ENCODE results near the gene LHFPL6. TPM values are rescaled to one million over a fixed set of nuclear protein-coding genes. Genes with fewer than 3 reads are reported as not detected.

The LHFPL6 gene
- total RNA-seq, 2 experiments from 2014 or later = 0.14 TPM; not detected in 1

- ATAC-seq (ENCODE audit: low read depth) = no peak
- no peaks in the 10 kb centered on the region for H3K4me1 Mint-ChIP-seq
- H3K4me3 Mint-ChIP-seq = no peak overlapping the region
- H3K27me3 Mint-ChIP-seq = peaks cover 7% of the 10 kb centered on the region
- POLR2A ChIA-PET = no interaction called here
- no peaks in the 10 kb centered on the region for H3K36me3 Mint-ChIP-seq
- no peak for DNase-seq
- H3K9me3 Mint-ChIP-seq = no peaks in the 10 kb centered on the region
- no peak overlapping the region for H3K27ac Mint-ChIP-seq
Observed at GRCh38 chr13:39585219-39585618, 17.8 kb downstream of the LHFPL6 start.

- Mint-ChIP-seq H3K9me3 (no peaks in the 10 kb centered on the region), H3K4me1 (no peaks in the 10 kb centered on the region)
Observed at GRCh38 chr13:39580881-39581575, 22.0 kb downstream of the LHFPL6 start.

GRCh38 chr13:39578821-39579291 lies 24.1 kb downstream of the LHFPL6 start:
- DNase-seq (no peak), ATAC-seq (ENCODE audit: low read depth) (no peak)
- Mint-ChIP-seq H3K36me3 (no peaks in the 10 kb centered on the region), H3K4me3 (no peak overlapping the region), H3K27ac (no peak overlapping the region), H3K4me1 (no peaks in the 10 kb centered on the region), H3K27me3 (peaks cover 7% of the 10 kb centered on the region), H3K9me3 (no peaks in the 10 kb centered on the region)
- POLR2A ChIA-PET = no interaction called here

More at GRCh38 chr13:39580881-39581575, 22.0 kb downstream of the LHFPL6 start:
- DNase-seq (no peak), ATAC-seq (ENCODE audit: low read depth) (no peak)
- POLR2A ChIA-PET = no interaction called here
- Mint-ChIP-seq H3K4me3 (no peak overlapping the region), H3K36me3 (no peaks in the 10 kb centered on the region), H3K27ac (no peak overlapping the region), H3K27me3 (peaks cover 7% of the 10 kb centered on the region)

GRCh38 chr13:39577838-39578491 lies 25.0 kb downstream of the LHFPL6 start:
- POLR2A ChIA-PET = no interaction called here
- ATAC-seq (ENCODE audit: low read depth) = no peak
- H3K9me3 Mint-ChIP-seq = no peaks in the 10 kb centered on the region
- H3K4me1 Mint-ChIP-seq = no peaks in the 10 kb centered on the region
- no peak for DNase-seq
- H3K4me3 Mint-ChIP-seq = no peak overlapping the region
- H3K36me3 Mint-ChIP-seq = no peaks in the 10 kb centered on the region
- no peak overlapping the region for H3K27ac Mint-ChIP-seq
- peaks cover 7% of the 10 kb centered on the region for H3K27me3 Mint-ChIP-seq

- Mint-ChIP-seq H3K27me3 (peaks cover 7% of the 10 kb centered on the region), H3K27ac (no peak overlapping the region), H3K9me3 (no peaks in the 10 kb centered on the region), H3K4me3 (no peak overlapping the region), H3K4me1 (no peaks in the 10 kb centered on the region), H3K36me3 (no peaks in the 10 kb centered on the region)
- DNase-seq (no peak), ATAC-seq (ENCODE audit: low read depth) (no peak)
- POLR2A ChIA-PET = no interaction called here
Observed at GRCh38 chr13:39577203-39577602, 25.8 kb downstream of the LHFPL6 start.

GRCh38 chr13:39575641-39576238 lies 27.3 kb downstream of the LHFPL6 start:
- DNase-seq = no peak

GRCh38 chr13:39571502-39572092 lies 31.4 kb downstream of the LHFPL6 start:
- peaks cover 6% of the 10 kb centered on the region for H3K27me3 Mint-ChIP-seq
- H3K27ac Mint-ChIP-seq = no peak overlapping the region
- ATAC-seq (ENCODE audit: low read depth) (no peak), DNase-seq (no peak)
- no peak overlapping the region for H3K4me3 Mint-ChIP-seq
- H3K9me3 Mint-ChIP-seq = no peaks in the 10 kb centered on the region
- POLR2A ChIA-PET = no interaction called here
- no peaks in the 10 kb centered on the region for H3K36me3 Mint-ChIP-seq
- H3K4me1 Mint-ChIP-seq = no peaks in the 10 kb centered on the region

More at GRCh38 chr13:39575641-39576238, 27.3 kb downstream of the LHFPL6 start:
- no peak for ATAC-seq (ENCODE audit: low read depth)
- Mint-ChIP-seq H3K36me3 (no peaks in the 10 kb centered on the region), H3K4me1 (no peaks in the 10 kb centered on the region), H3K27ac (no peak overlapping the region), H3K27me3 (peaks cover 5% of the 10 kb centered on the region), H3K9me3 (no peaks in the 10 kb centered on the region), H3K4me3 (no peak overlapping the region)
- POLR2A ChIA-PET = no interaction called here

- no peaks in the 10 kb centered on the region for H3K36me3 Mint-ChIP-seq
- DNase-seq = no peak
- H3K27me3 Mint-ChIP-seq = peaks cover 7% of the 10 kb centered on the region
- no peak for ATAC-seq (ENCODE audit: low read depth)
- H3K4me3 Mint-ChIP-seq = no peak overlapping the region
- H3K4me1 Mint-ChIP-seq = no peaks in the 10 kb centered on the region
- no peak overlapping the region for H3K27ac Mint-ChIP-seq
- POLR2A ChIA-PET = no interaction called here
- no peaks in the 10 kb centered on the region for H3K9me3 Mint-ChIP-seq
Observed at GRCh38 chr13:39567569-39567968, 35.4 kb downstream of the LHFPL6 start.

GRCh38 chr13:39566216-39566869 lies 36.6 kb downstream of the LHFPL6 start:
- DNase-seq = no peak
- H3K27me3 Mint-ChIP-seq = peaks cover 7% of the 10 kb centered on the region
- no peak overlapping the region for H3K27ac Mint-ChIP-seq
- no peak for ATAC-seq (ENCODE audit: low read depth)
- no peak overlapping the region for H3K4me3 Mint-ChIP-seq
- no peaks in the 10 kb centered on the region for H3K4me1 Mint-ChIP-seq
- no peaks in the 10 kb centered on the region for H3K9me3 Mint-ChIP-seq
- H3K36me3 Mint-ChIP-seq = no peaks in the 10 kb centered on the region
- POLR2A ChIA-PET = interaction anchor here (0.7 kb wide), 1 partner anchor 89 kb away, joined by 3 read pairs; no protein-coding TSS in a partner anchor

GRCh38 chr13:39565036-39565949 lies 37.7 kb downstream of the LHFPL6 start:
- Mint-ChIP-seq H3K27me3 (peaks cover 7% of the 10 kb centered on the region), H3K4me1 (no peaks in the 10 kb centered on the region), H3K4me3 (no peak overlapping the region), H3K36me3 (no peaks in the 10 kb centered on the region), H3K27ac (no peak overlapping the region), H3K9me3 (no peaks in the 10 kb centered on the region)
- DNase-seq = no peak
- ATAC-seq (ENCODE audit: low read depth) = no peak
- POLR2A ChIA-PET = no interaction called here

- H3K9me3 Mint-ChIP-seq = no peaks in the 10 kb centered on the region
Observed at GRCh38 chr13:39563470-39563735, 39.6 kb downstream of the LHFPL6 start.

GRCh38 chr13:39561971-39562370 lies 41.0 kb downstream of the LHFPL6 start:
- no peak overlapping the region for H3K27ac Mint-ChIP-seq
- ATAC-seq (ENCODE audit: low read depth) (no peak), DNase-seq (no peak)
- H3K4me3 Mint-ChIP-seq = no peak overlapping the region
- H3K36me3 Mint-ChIP-seq = no peaks in the 10 kb centered on the region
- POLR2A ChIA-PET = no interaction called here
- peaks cover 5% of the 10 kb centered on the region for H3K27me3 Mint-ChIP-seq
- no peaks in the 10 kb centered on the region for H3K9me3 Mint-ChIP-seq
- H3K4me1 Mint-ChIP-seq = no peaks in the 10 kb centered on the region

More at GRCh38 chr13:39563470-39563735, 39.6 kb downstream of the LHFPL6 start:
- ATAC-seq (ENCODE audit: low read depth) (no peak), DNase-seq (no peak)
- peaks cover 7% of the 10 kb centered on the region for H3K27me3 Mint-ChIP-seq
- H3K4me3 Mint-ChIP-seq = no peak overlapping the region
- no peak overlapping the region for H3K27ac Mint-ChIP-seq
- POLR2A ChIA-PET = no interaction called here
- no peaks in the 10 kb centered on the region for H3K4me1 Mint-ChIP-seq
- H3K36me3 Mint-ChIP-seq = no peaks in the 10 kb centered on the region

GRCh38 chr13:39559847-39560246 lies 43.1 kb downstream of the LHFPL6 start:
- POLR2A ChIA-PET = no interaction called here
- Mint-ChIP-seq H3K4me1 (no peaks in the 10 kb centered on the region), H3K27ac (no peak overlapping the region), H3K36me3 (no peaks in the 10 kb centered on the region), H3K4me3 (no peak overlapping the region), H3K9me3 (no peaks in the 10 kb centered on the region), H3K27me3 (no peaks in the 10 kb centered on the region)
- ATAC-seq (ENCODE audit: low read depth) = no peak
- no peak for DNase-seq
